ENCODE data around the gene SCCPDH.

GRCh38 chr1:246780264-246780663 lies 56.1 kb downstream of the SCCPDH start:
- TF ChIP-seq, protein P1, sequence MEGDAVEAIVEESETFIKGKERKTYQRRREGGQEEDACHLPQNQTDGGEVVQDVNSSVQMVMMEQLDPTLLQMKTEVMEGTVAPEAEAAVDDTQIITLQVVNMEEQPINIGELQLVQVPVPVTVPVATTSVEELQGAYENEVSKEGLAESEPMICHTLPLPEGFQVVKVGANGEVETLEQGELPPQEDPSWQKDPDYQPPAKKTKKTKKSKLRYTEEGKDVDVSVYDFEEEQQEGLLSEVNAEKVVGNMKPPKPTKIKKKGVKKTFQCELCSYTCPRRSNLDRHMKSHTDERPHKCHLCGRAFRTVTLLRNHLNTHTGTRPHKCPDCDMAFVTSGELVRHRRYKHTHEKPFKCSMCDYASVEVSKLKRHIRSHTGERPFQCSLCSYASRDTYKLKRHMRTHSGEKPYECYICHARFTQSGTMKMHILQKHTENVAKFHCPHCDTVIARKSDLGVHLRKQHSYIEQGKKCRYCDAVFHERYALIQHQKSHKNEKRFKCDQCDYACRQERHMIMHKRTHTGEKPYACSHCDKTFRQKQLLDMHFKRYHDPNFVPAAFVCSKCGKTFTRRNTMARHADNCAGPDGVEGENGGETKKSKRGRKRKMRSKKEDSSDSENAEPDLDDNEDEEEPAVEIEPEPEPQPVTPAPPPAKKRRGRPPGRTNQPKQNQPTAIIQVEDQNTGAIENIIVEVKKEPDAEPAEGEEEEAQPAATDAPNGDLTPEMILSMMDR (IDR thresholded peaks at IDR 0.05; ENCODE audit: low read length), result no peak
- TF ChIP-seq EZH2 (IDR thresholded peaks at IDR 0.05; ENCODE audit: borderline replicate concordance, low read length), result no peak
